Measurements from ENCODE around the gene GPRC6A. TPM values are rescaled to one million over a fixed set of nuclear protein-coding genes. Genes with fewer than 3 reads are reported as not detected.

GPRC6A gene
- total RNA-seq, 1 experiment from 2014 or later: not detected

- peaks cover 5% of the 10 kb centered on the region for H3K9me3 ChIP-seq (ENCODE audit: low read depth, low read length, poor library complexity, severe bottlenecking)
- H3K27ac ChIP-seq (ENCODE audit: low read depth, low read length, poor library complexity, severe bottlenecking): no peak overlapping the region
- no peaks in the 10 kb centered on the region for H3K36me3 ChIP-seq (ENCODE audit: insufficient read depth, low read length, poor library complexity, severe bottlenecking)
- intact Hi-C loops (cut with micrococcal nuclease; ENCODE audit: unreplicated experiment): no loop called here
- POLR2A ChIA-PET (ENCODE audit: low non-redundant PET): no interaction called here
- no peaks in the 10 kb centered on the region for H3K4me1 ChIP-seq (ENCODE audit: insufficient read depth, low read length, poor library complexity, severe bottlenecking)
- TF ChIP-seq EZH2 (IDR thresholded peaks at IDR 0.05; ENCODE audit: borderline replicate concordance, low read depth, low read length, poor library complexity, severe bottlenecking) (no peak), CTCF (conservative IDR thresholded peaks at IDR 0.05; ENCODE audit: low read depth, low read length) (no peak)
- H3K27me3 ChIP-seq (replicated peaks; ENCODE audit: insufficient read depth, low read depth, low read length, poor library complexity): no peaks in the 10 kb centered on the region
- no peak for DNase-seq (ENCODE audit: low spot score)
- no peak overlapping the region for H3K4me3 ChIP-seq (ENCODE audit: low read depth, low read length, poor library complexity, severe bottlenecking)
- no TSS peak for BruUV-seq (replicated peaks)
- CTCF ChIA-PET: no interaction called here
Measured at GRCh38 chr6:116859264-116859663, 30.4 kb upstream of the GPRC6A start.

GRCh38 chr6:116858060-116858459, 29.2 kb upstream of the GPRC6A start:
- CTCF ChIA-PET: no interaction called here
- Histone ChIP-seq H3K27ac (ENCODE audit: low read depth, low read length, poor library complexity, severe bottlenecking) (no peak overlapping the region), H3K4me3 (ENCODE audit: low read depth, low read length, poor library complexity, severe bottlenecking) (no peak overlapping the region), H3K9me3 (ENCODE audit: low read depth, low read length, poor library complexity, severe bottlenecking) (peaks cover 5% of the 10 kb centered on the region), H3K36me3 (ENCODE audit: insufficient read depth, low read length, poor library complexity, severe bottlenecking) (no peaks in the 10 kb centered on the region), H3K27me3 (replicated peaks; ENCODE audit: insufficient read depth, low read depth, low read length, poor library complexity) (no peaks in the 10 kb centered on the region), H3K4me1 (ENCODE audit: insufficient read depth, low read length, poor library complexity, severe bottlenecking) (no peaks in the 10 kb centered on the region)
- TF ChIP-seq CTCF (conservative IDR thresholded peaks at IDR 0.05; ENCODE audit: low read depth, low read length) (no peak), EZH2 (IDR thresholded peaks at IDR 0.05; ENCODE audit: borderline replicate concordance, low read depth, low read length, poor library complexity, severe bottlenecking) (no peak)
- intact Hi-C loops (cut with micrococcal nuclease; ENCODE audit: unreplicated experiment): no loop called here
- POLR2A ChIA-PET (ENCODE audit: low non-redundant PET): interaction anchor here (0.6 kb wide), 1 partner anchor 14 kb away, joined by 3 read pairs; no protein-coding TSS in a partner anchor
- BruUV-seq (replicated peaks): no TSS peak
- DNase-seq (ENCODE audit: low spot score): no peak

GRCh38 chr6:116847227-116847626, 18.3 kb upstream of the GPRC6A start:
- DNase-seq (ENCODE audit: low spot score): peak; percentile 50
- ChIA-PET CTCF (interaction anchor here (0.7 kb wide), 1 partner anchor 68 kb away, joined by 5 read pairs; no protein-coding TSS in a partner anchor), POLR2A (ENCODE audit: low non-redundant PET) (no interaction called here)
- H3K27ac ChIP-seq (ENCODE audit: low read depth, low read length, poor library complexity, severe bottlenecking): no peak overlapping the region
- no peaks in the 10 kb centered on the region for H3K36me3 ChIP-seq (ENCODE audit: insufficient read depth, low read length, poor library complexity, severe bottlenecking)
- H3K4me1 ChIP-seq (ENCODE audit: insufficient read depth, low read length, poor library complexity, severe bottlenecking): no peaks in the 10 kb centered on the region
- H3K27me3 ChIP-seq (replicated peaks; ENCODE audit: insufficient read depth, low read depth, low read length, poor library complexity): peaks cover 4% of the 10 kb centered on the region
- no peak overlapping the region for H3K4me3 ChIP-seq (ENCODE audit: low read depth, low read length, poor library complexity, severe bottlenecking)
- intact Hi-C loops (cut with micrococcal nuclease; ENCODE audit: unreplicated experiment): loop anchor here (1.0 to 10.0 kb wide), 6 partner anchors 68 to 732 kb away; partner anchors contain the start of genes RSPH4A, TRAPPC3L and TSPYL1
- TF ChIP-seq CTCF (conservative IDR thresholded peaks at IDR 0.05; ENCODE audit: low read depth, low read length) (peak; percentile 42; the same call in 1 of the 2 replicates), EZH2 (IDR thresholded peaks at IDR 0.05; ENCODE audit: borderline replicate concordance, low read depth, low read length, poor library complexity, severe bottlenecking) (no peak)
- no TSS peak for BruUV-seq (replicated peaks)
- no peaks in the 10 kb centered on the region for H3K9me3 ChIP-seq (ENCODE audit: low read depth, low read length, poor library complexity, severe bottlenecking)

Measured in A673 (cell line).